Hippocampal formation (tissue), 2 donors: ENCODE results near the gene THSD4.

ENCODE experiments used
- DNase-seq, 2 donors: peaks; one replicate each; lab custom pipeline; 2025; lab: John Stamatoyannopoulos, UW

THSD4 gene

GRCh38 chr15:71455107-71455506, 339.8 kb downstream of the THSD4 start:
- DNase-seq, result no peak

- DNase-seq, result no peak
These were observed 340.6 kb downstream of the THSD4 start for GRCh38 chr15:71455878-71456277.

DNA sequence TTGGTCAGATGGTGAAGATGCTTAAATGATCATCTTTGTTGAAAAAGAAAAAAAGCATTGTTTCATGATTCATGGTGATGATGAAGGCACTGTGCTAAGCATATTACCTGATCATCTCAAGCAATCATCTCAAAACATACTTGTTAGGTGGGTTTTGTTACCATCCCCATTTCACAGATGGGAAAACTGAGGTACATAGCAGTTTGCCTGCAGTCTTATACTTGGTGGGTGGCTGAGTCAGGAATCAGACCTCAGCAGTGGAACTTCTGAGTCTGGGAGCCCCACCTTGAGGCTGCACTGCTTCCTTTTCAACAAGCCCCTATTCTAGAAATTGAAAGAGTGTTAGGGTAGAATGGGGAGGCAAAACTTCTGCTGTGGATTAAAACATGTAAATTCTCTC, 341.1 kb downstream of the THSD4 start:
- DNase-seq, result no peak

- no peak for DNase-seq
These were observed 341.5 kb downstream of the THSD4 start for GRCh38 chr15:71456811-71457210.

DNA sequence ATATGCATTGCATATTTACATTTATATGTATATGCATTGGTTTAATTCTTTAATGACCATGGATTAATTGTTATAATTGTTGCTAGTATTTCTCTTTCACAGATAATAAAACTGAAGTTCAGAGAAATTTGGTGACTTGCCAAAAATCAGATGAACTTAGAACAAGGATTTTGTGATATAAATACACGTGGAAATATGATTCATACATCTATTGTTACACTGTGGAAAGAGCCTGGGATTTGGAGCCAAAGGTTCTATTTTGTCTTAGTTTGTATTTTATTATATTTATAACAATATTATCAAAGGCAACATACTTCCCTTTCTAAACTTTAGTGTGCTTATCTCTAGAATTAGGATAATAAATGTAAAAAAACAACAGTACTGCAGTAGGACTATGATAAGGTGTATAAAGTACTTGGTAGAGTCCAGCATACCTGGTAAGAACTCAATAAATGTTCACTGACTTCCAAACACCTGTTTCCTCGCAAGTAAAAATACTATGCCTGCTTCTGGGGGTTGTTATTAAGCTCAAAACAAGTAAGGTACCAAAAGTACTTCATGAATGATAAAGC, 342.9 kb downstream of the THSD4 start:
- no peak for DNase-seq

DNA sequence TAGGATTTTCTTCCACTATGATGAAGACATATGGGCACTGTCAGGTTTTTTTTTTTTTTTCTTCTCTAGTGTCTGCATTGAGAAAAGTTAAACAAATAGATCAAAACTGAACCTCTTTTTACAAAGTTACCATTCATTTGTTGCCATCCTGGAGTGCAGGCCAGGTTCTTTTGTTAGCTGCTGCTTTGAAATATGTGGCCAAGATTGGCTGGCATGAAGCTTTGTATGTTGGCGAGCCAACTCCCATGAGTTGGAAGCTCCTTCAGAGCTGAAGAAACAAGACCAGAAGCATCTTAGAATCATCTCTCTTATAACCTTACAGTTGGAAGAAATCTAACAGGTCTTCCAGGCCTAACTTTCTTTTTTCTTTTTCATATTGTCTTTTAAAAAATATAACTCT, 346.5 kb downstream of the THSD4 start:
- DNase-seq, result no peak

GRCh38 chr15:71462638-71463037, 347.4 kb downstream of the THSD4 start:
- no peak for DNase-seq

DNA sequence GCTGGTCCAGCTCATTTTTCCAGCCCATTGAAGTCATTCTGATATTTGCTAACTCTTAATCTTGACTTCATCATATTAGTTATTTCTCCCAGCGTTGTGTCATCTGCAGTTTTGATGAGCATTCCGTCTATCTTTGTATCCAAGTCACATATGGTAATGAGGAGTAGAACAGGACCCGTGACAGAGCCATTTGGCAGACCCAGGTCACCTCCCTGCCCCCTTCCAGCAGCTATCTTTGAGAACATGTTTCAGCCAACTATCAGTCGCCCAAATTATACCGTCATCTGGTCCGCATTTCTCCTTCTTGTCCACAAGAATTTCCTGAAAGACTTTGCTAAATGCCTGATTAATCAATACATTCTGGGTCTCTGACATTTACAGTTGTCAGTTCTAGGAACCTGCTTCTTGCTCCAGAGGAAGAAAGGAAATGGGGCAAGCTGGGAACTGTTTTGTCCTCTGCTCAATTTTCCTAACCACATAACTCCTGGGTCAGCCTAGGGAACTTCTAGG, 347.9 kb downstream of the THSD4 start:
- DNase-seq, result no peak

- peak in 1 of 2 donors; percentile 28 for DNase-seq
These were observed 350.1 kb downstream of the THSD4 start for GRCh38 chr15:71465131-71465955.

DNA sequence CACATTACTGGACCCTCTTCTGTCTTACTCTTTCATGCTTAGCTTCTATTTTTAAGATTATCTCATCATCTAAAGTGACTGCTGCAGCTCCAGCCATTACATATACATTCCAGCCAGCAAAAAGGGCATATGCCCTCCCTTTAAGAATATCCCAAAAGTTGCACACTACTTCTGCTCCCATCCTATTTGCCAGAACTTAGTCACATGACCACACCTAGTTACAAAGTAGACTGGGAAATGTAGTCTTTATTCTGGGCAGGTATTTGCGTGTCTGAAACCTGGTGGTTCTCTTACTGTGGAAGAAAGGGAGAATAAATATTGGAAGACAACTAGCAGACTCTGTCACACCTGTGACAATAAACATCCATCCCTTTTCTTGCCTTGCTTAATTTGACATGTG, 353.4 kb downstream of the THSD4 start:
- DNase-seq, result no peak

- DNase-seq, result no peak
These were observed 354.1 kb downstream of the THSD4 start for GRCh38 chr15:71469413-71469812.

- DNase-seq, result no peak
These were observed 356.1 kb downstream of the THSD4 start for GRCh38 chr15:71471347-71471746.

DNA sequence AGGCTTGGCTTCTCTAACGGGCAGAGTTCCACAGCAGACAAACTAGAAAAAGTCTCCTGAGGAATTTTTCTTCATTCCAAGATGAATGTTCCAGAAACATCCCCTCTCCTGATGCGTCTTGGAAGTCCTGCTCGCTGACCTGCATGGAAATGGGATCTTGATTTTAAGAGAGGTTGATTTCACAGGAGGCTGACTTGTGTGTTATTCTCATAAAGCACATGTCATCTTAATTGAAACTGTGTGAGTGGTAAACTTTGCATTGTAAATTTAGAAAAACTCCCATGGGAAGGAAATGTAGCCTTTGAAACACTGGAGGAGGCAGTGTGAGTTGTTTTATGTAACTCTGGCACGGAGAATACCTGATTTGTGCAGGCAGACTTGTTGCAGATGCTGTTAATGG, 357.3 kb downstream of the THSD4 start:
- DNase-seq, result no peak

GRCh38 chr15:71473751-71474150, 358.5 kb downstream of the THSD4 start:
- DNase-seq, result no peak

- no peak for DNase-seq
These were observed 361.6 kb downstream of the THSD4 start for GRCh38 chr15:71476823-71477222.

- no peak for DNase-seq
These were observed 365.3 kb downstream of the THSD4 start for GRCh38 chr15:71480556-71480955.

DNA sequence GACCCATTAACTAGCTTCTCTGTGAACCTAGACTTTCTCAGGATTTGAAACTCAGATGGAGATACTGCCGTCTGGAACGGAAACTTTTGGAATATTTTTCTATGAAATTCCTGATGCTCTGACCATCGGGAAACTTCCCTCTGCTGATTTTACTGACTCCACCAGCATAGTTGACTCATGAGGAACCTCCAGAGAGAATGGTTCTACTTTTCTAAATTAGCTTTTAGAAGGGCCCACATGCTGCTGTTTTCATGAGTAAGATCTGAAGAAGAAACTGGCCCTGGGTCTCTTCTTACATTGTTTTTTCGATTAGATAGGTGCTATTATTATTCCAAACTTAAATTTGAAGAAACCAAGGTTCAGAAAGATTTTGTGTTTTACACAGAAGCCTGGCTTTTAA, 368.8 kb downstream of the THSD4 start:
- DNase-seq, result no peak

GRCh38 chr15:71485094-71485693, 369.9 kb downstream of the THSD4 start:
- DNase-seq, result no peak

- DNase-seq, result no peak
These were observed 374.3 kb downstream of the THSD4 start for GRCh38 chr15:71489570-71489969.

DNA sequence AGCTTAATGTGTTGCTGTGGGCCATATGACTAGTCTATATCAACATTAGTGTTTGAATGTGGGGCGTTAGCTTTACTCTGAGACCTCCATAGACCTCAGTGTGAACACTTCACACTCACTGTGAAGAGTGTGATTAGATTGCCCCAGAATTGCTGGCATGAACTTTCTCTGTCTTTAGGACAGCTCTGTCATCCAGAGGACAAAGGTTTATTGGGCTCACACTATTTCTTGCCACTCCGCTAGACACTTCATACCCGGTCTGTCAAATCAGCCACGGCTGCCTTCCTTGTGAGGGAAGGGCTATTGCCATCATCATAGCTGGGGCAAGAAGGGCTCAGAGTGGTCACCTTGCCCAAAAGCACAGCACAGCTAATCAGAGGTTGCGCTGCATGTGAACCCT, 378.3 kb downstream of the THSD4 start:
- DNase-seq, result no peak

- no peak for DNase-seq
These were observed 379.5 kb downstream of the THSD4 start for GRCh38 chr15:71494563-71495397.

GRCh38 chr15:71495398-71495780, 380.1 kb downstream of the THSD4 start:
- no peak for DNase-seq
